ENCODE data around the gene NOCT. TPM values are rescaled to one million over a fixed set of nuclear protein-coding genes. Genes with fewer than 3 reads are reported as not detected.
A peak's percentile ranks its signal among the peaks of the same experiment; 100 is the strongest.

NOCT gene, protein sequence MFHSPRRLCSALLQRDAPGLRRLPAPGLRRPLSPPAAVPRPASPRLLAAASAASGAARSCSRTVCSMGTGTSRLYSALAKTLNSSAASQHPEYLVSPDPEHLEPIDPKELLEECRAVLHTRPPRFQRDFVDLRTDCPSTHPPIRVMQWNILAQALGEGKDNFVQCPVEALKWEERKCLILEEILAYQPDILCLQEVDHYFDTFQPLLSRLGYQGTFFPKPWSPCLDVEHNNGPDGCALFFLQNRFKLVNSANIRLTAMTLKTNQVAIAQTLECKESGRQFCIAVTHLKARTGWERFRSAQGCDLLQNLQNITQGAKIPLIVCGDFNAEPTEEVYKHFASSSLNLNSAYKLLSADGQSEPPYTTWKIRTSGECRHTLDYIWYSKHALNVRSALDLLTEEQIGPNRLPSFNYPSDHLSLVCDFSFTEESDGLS
- total RNA-seq, result 6.9 to 8.6 TPM (median 8.3 TPM) in 3 replicates

- peaks cover 45% of the 10 kb centered on the region for H3K4me1 Mint-ChIP-seq
- H3K9me3 Mint-ChIP-seq, result no peaks in the 10 kb centered on the region
- no peaks in the 10 kb centered on the region for H3K27me3 Mint-ChIP-seq (ENCODE audit: low read depth)
- H3K36me3 Mint-ChIP-seq, result no peaks in the 10 kb centered on the region
- peak within 1 kb of the TSS; percentile 88 for H3K4me3 Mint-ChIP-seq
- peak within 1 kb of the TSS; percentile 94 for H3K27ac Mint-ChIP-seq
- no peak for TF ChIP-seq CTCF (IDR thresholded peaks at IDR 0.05; ENCODE audit: unreplicated experiment)
- DNase-seq (ENCODE audit: low spot score in 2 of 2, unreplicated experiment in 2 of 2), result peak; percentile 76 to 88
These were observed at the start of gene NOCT for GRCh38 chr4:139015269-139015947. NOCT (plus strand) TSS chr4:139015781; CDS start chr4:139015982, 201 bp downstream.

DNA sequence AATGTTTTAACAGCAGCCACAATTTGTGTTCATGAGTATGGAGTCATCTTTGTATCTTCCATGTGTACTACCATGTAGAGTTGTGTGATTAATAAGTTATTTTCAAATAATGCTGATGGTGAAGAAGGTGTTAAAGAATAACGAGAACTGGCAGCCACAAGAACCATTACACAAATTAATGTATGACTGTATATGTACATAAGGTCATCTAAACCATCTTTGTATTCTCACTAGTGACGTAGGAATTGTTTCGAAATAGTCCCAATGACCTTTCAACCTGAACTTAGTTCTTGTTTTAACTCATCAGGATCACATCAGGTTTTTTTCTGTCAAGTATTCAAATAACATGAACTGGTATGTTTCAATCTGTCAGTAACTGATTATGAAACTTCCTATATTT, 48.3 kb upstream of the NOCT start:
- TF ChIP-seq CTCF (IDR thresholded peaks at IDR 0.05; ENCODE audit: unreplicated experiment), result no peak
- Mint-ChIP-seq H3K4me1 (no peaks in the 10 kb centered on the region), H3K27ac (no peak overlapping the region), H3K36me3 (no peaks in the 10 kb centered on the region), H3K9me3 (no peaks in the 10 kb centered on the region), H3K4me3 (no peak overlapping the region), H3K27me3 (ENCODE audit: low read depth) (no peaks in the 10 kb centered on the region)
- DNase-seq (ENCODE audit: low spot score in 2 of 2, unreplicated experiment in 2 of 2), result no peak

GRCh38 chr4:138972956-138973801, 42.4 kb upstream of the NOCT start:
- H3K27ac Mint-ChIP-seq, result no peak overlapping the region
- no peak overlapping the region for H3K4me3 Mint-ChIP-seq
- DNase-seq (ENCODE audit: low spot score in 2 of 2, unreplicated experiment in 2 of 2), result no peak
- no peaks in the 10 kb centered on the region for H3K36me3 Mint-ChIP-seq
- H3K27me3 Mint-ChIP-seq (ENCODE audit: low read depth), result no peaks in the 10 kb centered on the region
- no peak for TF ChIP-seq CTCF (IDR thresholded peaks at IDR 0.05; ENCODE audit: unreplicated experiment)
- H3K4me1 Mint-ChIP-seq, result peaks cover 22% of the 10 kb centered on the region
- H3K9me3 Mint-ChIP-seq, result no peaks in the 10 kb centered on the region

GRCh38 chr4:138975225-138975624, 40.4 kb upstream of the NOCT start:
- no peak overlapping the region for H3K4me3 Mint-ChIP-seq
- H3K36me3 Mint-ChIP-seq, result no peaks in the 10 kb centered on the region
- peaks cover 27% of the 10 kb centered on the region for H3K4me1 Mint-ChIP-seq
- H3K27ac Mint-ChIP-seq, result no peak overlapping the region
- DNase-seq (ENCODE audit: low spot score in 2 of 2, unreplicated experiment in 2 of 2), result no peak
- H3K9me3 Mint-ChIP-seq, result peaks cover 3% of the 10 kb centered on the region
- TF ChIP-seq CTCF (IDR thresholded peaks at IDR 0.05; ENCODE audit: unreplicated experiment), result peak; percentile 28
- no peaks in the 10 kb centered on the region for H3K27me3 Mint-ChIP-seq (ENCODE audit: low read depth)

- TF ChIP-seq CTCF (IDR thresholded peaks at IDR 0.05; ENCODE audit: unreplicated experiment), result no peak
- Mint-ChIP-seq H3K36me3 (no peaks in the 10 kb centered on the region), H3K4me3 (no peak overlapping the region), H3K27ac (no peak overlapping the region), H3K4me1 (peaks cover 27% of the 10 kb centered on the region), H3K9me3 (peaks cover 3% of the 10 kb centered on the region), H3K27me3 (ENCODE audit: low read depth) (no peaks in the 10 kb centered on the region)
- no peak for DNase-seq (ENCODE audit: low spot score in 2 of 2, unreplicated experiment in 2 of 2)
These were observed 39.1 kb upstream of the NOCT start for GRCh38 chr4:138976526-138976925.

Data from mesothelial cell of epicardium (in vitro differentiated cells).